Measurements from ENCODE around the gene EN1.

- TF ChIP-seq CTCF (IDR thresholded peaks at IDR 0.05) (no peak), POLR2A (IDR thresholded peaks at IDR 0.05) (no peak)
These were observed 26.9 kb upstream of the EN1 start for GRCh38 chr2:118874324-118874723.

Measured in esophagus squamous epithelium (tissue), 4 donors.